H9 (cell line): ENCODE measurements around the gene FAM53A. TPM values are rescaled to one million over a fixed set of nuclear protein-coding genes. Genes with fewer than 3 reads are reported as not detected.

ENCODE experiments used
- DNase-seq: peaks from one replicate; pipeline ENCODE4 v3.0.0-alpha.2; 2017
- H2AFZ ChIP-seq: one replicate; pipeline ENCODE4 v1.6.1; 2013; ENCODE audit warnings: mild to moderate bottlenecking, low read length, control low read depth, moderate library complexity
- H2AK5ac ChIP-seq: 2 replicates; pipeline ENCODE4 v1.6.1; 2013; ENCODE audit warnings: low read length, control low read depth, mixed read lengths; ENCODE audit not compliant: insufficient read length
- H2BK120ac ChIP-seq: one replicate; pipeline ENCODE4 v1.6.1; 2013; ENCODE audit warnings: low read depth, mild to moderate bottlenecking, low read length, control low read depth, inconsistent platforms; ENCODE audit not compliant: poor library complexity, severe bottlenecking
- H2BK12ac ChIP-seq: 2 replicates; pipeline ENCODE4 v1.6.1; 2013; ENCODE audit warnings: low read length, control low read depth, mixed read lengths, low read depth; ENCODE audit not compliant: insufficient read length
- H2BK15ac ChIP-seq: 2 replicates; pipeline ENCODE4 v1.6.1; 2013; ENCODE audit warnings: low read depth, low read length, control low read depth
- H2BK20ac ChIP-seq: one replicate; pipeline ENCODE4 v1.6.1; 2013; ENCODE audit warnings: low read depth, mild to moderate bottlenecking, low read length, control low read depth, inconsistent platforms; ENCODE audit not compliant: poor library complexity, severe bottlenecking
- H2BK5ac ChIP-seq: 2 replicates; pipeline ENCODE4 v1.6.1; 2013; ENCODE audit warnings: low read length, control low read depth, mixed read lengths; ENCODE audit not compliant: insufficient read length
- H3K14ac ChIP-seq: 2 replicates; pipeline ENCODE4 v1.6.1; 2013; ENCODE audit warnings: low read length, control low read depth; ENCODE audit not compliant: insufficient read depth
- H3K18ac ChIP-seq: 2 replicates; pipeline ENCODE4 v1.6.1; 2013; ENCODE audit warnings: low read depth, mild to moderate bottlenecking, mixed read lengths, low read length, control low read depth; ENCODE audit not compliant: insufficient read length
- H3K23ac ChIP-seq: 2 replicates; pipeline ENCODE4 v1.6.1; 2013; ENCODE audit warnings: low read length, control low read depth, mixed read lengths, low read depth; ENCODE audit not compliant: insufficient read length
- H3K23me2 ChIP-seq: 2 replicates; pipeline ENCODE4 v1.6.1; 2013; ENCODE audit warnings: low read depth, mild to moderate bottlenecking, mixed read lengths, low read length, control low read depth; ENCODE audit not compliant: insufficient read length, poor library complexity, severe bottlenecking
- H3K27ac ChIP-seq: 2 replicates; pipeline ENCODE4 v1.5.1; 2013; ENCODE audit warnings: low read length, control low read depth, mixed read lengths, low read depth; ENCODE audit not compliant: insufficient read length
- H3K27me3 ChIP-seq: 2 replicates; pipeline ENCODE4 v1.6.1; 2013; ENCODE audit warnings: low read length, control low read depth, inconsistent platforms; ENCODE audit not compliant: insufficient read depth
- H3K4ac ChIP-seq: 2 replicates; pipeline ENCODE4 v1.6.1; 2013; ENCODE audit warnings: low read depth, mild to moderate bottlenecking, control low read depth, inconsistent platforms, low read length, moderate library complexity
- H3K4me1 ChIP-seq: 2 replicates; pipeline ENCODE4 v1.6.1; 2013; ENCODE audit warnings: low read length, control low read depth, inconsistent platforms; ENCODE audit not compliant: insufficient read depth
- H3K4me2 ChIP-seq: 2 replicates; pipeline ENCODE4 v1.6.1; 2013; ENCODE audit warnings: low read length, control low read depth, mixed read lengths; ENCODE audit not compliant: insufficient read length, insufficient read depth
- H3K56ac ChIP-seq: 2 replicates; pipeline ENCODE4 v1.6.1; 2013; ENCODE audit warnings: low read depth, mild to moderate bottlenecking, mixed read lengths, low read length, control low read depth; ENCODE audit not compliant: insufficient read length
- H3K79me1 ChIP-seq: 2 replicates; pipeline ENCODE4 v1.6.1; 2013; ENCODE audit warnings: low read depth, mild to moderate bottlenecking, moderate library complexity, low read length, control low read depth, inconsistent platforms; ENCODE audit not compliant: insufficient read depth, poor library complexity, severe bottlenecking
- H3K79me2 ChIP-seq: 2 replicates; pipeline ENCODE4 v1.6.1; 2013; ENCODE audit warnings: low read length, control low read depth, inconsistent platforms; ENCODE audit not compliant: insufficient read depth
- H3K9ac ChIP-seq: 2 replicates; pipeline ENCODE4 v1.6.1; 2013; ENCODE audit warnings: low read length, control low read depth, mixed read lengths; ENCODE audit not compliant: insufficient read length; ENCODE audit errors: extremely low read depth
- H3K9me3 ChIP-seq: one replicate; pipeline ENCODE4 v1.6.1; 2013; ENCODE audit warnings: low read depth, low read length, inconsistent platforms; ENCODE audit not compliant: control insufficient read depth
- H3T11ph ChIP-seq: one replicate; pipeline ENCODE4 v1.6.1; 2013; ENCODE audit warnings: mild to moderate bottlenecking, low read length, control low read depth, inconsistent platforms
- H4K20me1 ChIP-seq: one replicate; pipeline ENCODE4 v1.6.1; 2013; ENCODE audit not compliant: control insufficient read depth, insufficient read length, insufficient read depth
- H4K5ac ChIP-seq: 2 replicates; pipeline ENCODE4 v1.6.1; 2013; ENCODE audit warnings: low read depth, mild to moderate bottlenecking, mixed read lengths, low read length, control low read depth; ENCODE audit not compliant: insufficient read length
- H4K8ac ChIP-seq: replicated peaks from 2 replicates; pipeline ENCODE4 v1.6.1; 2013; ENCODE audit warnings: low read length, control low read depth, mixed read lengths, low read depth; ENCODE audit not compliant: insufficient read length
- H4K91ac ChIP-seq: 2 replicates; pipeline ENCODE4 v1.6.1; 2013; ENCODE audit warnings: low read depth, mild to moderate bottlenecking, moderate library complexity, mixed read lengths, low read length, control low read depth; ENCODE audit not compliant: insufficient read length
- H3K27ac Mint-ChIP-seq, 3 experiments: 2 replicates in 2 of 3; 3 replicates in 1 of 3; pipeline ENCODE4 v1.8.0; 2020 to 2021; ENCODE audit warnings: mixed read lengths in 3 of 3, mild to moderate bottlenecking in 1 of 3, moderate library complexity in 1 of 3
- H3K27me3 Mint-ChIP-seq: 2 replicates; pipeline ENCODE4 v1.8.0; 2021; ENCODE audit warnings: low read depth, mild to moderate bottlenecking, moderate library complexity, mixed read lengths
- H3K36me3 Mint-ChIP-seq, 3 experiments: 2 replicates in 2 of 3; 3 replicates in 1 of 3; pipeline ENCODE4 v1.8.0; 2020 to 2021; ENCODE audit warnings: low read depth in 3 of 3, mixed read lengths in 3 of 3; ENCODE audit not compliant: insufficient read depth in 1 of 3
- H3K4me1 Mint-ChIP-seq, 2 experiments: 2 replicates each; pipeline ENCODE4 v1.8.0; 2020; ENCODE audit warnings: mixed read lengths in 2 of 2
- H3K4me3 Mint-ChIP-seq, 2 experiments: 2 replicates in 1 of 2; 3 replicates in 1 of 2; pipeline ENCODE4 v1.8.0; 2020 to 2021; ENCODE audit warnings: mild to moderate bottlenecking in 2 of 2, mixed read lengths in 2 of 2, moderate library complexity in 1 of 2
- H3K9me3 Mint-ChIP-seq, 2 experiments: 2 replicates in 1 of 2; 3 replicates in 1 of 2; pipeline ENCODE4 v1.8.0; 2020; ENCODE audit warnings: mild to moderate bottlenecking in 2 of 2, mixed read lengths in 2 of 2, moderate library complexity in 1 of 2
- WGBS: extraction: QIAGEN DNeasy Blood & Tissue Kit; methylation state at CpG from one replicate; pipeline ENCODE4 v1.1.7; 2013; ENCODE audit warnings: missing lambda C conversion rate, low lambda C conversion rate, mixed read lengths; ENCODE audit not compliant: insufficient read length; ENCODE audit errors: extremely low coverage; 5-methylcytosine and 5-hydroxymethylcytosine counted together
- total RNA-seq: library from RNA; stranded (reverse); gene quantifications from 2 replicates; pipeline ENCODE4 v1.2.1, GENCODE V29; 2021
- TF ChIP-seq, protein P1 (sequence below): fragments of 200-600 bp; sonication (generic); conservative IDR thresholded peaks from 3 replicates; pipeline ENCODE4 v1.8.0; 2021; ENCODE audit warnings: antibody characterized with exemption, mild to moderate bottlenecking

FAM53A gene
- total RNA-seq, 1 experiment from 2014 or later = 2.4 TPM

DNA sequence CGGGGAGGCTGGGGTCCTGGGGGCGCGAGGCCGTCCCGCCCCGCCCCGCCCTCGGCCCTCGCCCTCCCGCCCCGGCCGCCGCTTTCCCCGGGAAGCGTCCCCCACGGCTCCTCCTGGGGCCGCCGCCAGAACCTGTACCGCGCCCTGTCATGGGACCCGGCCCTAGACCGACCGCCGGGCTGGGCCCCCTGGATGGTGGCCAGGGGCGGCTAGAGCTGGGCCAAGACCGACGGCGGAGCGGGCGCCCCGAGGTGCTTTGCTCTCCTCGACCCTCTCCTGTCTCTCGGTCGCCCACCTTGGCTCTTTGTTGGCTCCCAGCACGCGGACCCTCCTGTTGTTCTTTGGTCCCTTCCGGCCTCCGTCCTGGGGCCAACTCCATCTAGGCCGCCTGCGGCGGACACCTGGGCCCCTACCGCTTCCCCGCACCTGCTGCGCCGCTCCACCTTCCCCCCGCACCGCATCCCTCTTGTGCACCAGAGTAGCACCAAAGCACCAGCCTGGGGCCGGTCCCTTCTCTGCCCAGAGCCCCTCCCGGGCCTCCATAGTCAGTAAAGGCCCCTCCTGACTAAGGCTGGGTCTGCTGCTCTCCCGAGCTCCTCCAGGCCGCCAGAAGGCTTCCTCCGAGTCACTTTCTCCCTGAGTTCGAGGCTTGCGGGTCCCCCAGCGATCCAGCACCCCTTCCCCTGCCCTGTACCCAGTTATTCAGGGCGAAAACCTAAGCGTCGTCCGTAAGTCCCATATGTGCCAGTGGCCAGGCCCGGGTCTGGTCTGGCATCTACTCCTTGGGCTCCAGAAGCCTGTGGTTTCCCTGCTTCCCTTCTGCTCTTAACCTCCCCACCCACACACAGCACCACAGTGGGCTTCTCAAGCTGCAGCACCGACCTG is 37.8 kb upstream of the FAM53A start:
- WGBS = no CpG with 5 or more reads among the region's 61 CpGs
- H3K27ac Mint-ChIP-seq = peak overlapping the region; percentile 86 to 96 (median 96); a peak in 6 of 7 replicates

More for the DNA sequence above, 37.8 kb upstream of the FAM53A start:
- no peak overlapping the region for H2BK15ac ChIP-seq
- no peaks in the 10 kb centered on the region for H4K20me1 ChIP-seq
- Mint-ChIP-seq H3K9me3 (no peaks in the 10 kb centered on the region), H3K4me3 (peak overlapping the region; percentile 96 to 99), H3K27me3 (no peaks in the 10 kb centered on the region; the same call in 1 of the 2 replicates), H3K36me3 (peaks cover 33 to 59% (median 50%) of the 10 kb centered on the region in 3 experiments), H3K4me1 (peaks cover 25 to 33% of the 10 kb centered on the region in 2 experiments)
- H3K27me3 ChIP-seq = no peaks in the 10 kb centered on the region
- H3K23me2 ChIP-seq = peaks cover 18% of the 10 kb centered on the region
- no peaks in the 10 kb centered on the region for H3K4me1 ChIP-seq
- TF ChIP-seq, protein P1, sequence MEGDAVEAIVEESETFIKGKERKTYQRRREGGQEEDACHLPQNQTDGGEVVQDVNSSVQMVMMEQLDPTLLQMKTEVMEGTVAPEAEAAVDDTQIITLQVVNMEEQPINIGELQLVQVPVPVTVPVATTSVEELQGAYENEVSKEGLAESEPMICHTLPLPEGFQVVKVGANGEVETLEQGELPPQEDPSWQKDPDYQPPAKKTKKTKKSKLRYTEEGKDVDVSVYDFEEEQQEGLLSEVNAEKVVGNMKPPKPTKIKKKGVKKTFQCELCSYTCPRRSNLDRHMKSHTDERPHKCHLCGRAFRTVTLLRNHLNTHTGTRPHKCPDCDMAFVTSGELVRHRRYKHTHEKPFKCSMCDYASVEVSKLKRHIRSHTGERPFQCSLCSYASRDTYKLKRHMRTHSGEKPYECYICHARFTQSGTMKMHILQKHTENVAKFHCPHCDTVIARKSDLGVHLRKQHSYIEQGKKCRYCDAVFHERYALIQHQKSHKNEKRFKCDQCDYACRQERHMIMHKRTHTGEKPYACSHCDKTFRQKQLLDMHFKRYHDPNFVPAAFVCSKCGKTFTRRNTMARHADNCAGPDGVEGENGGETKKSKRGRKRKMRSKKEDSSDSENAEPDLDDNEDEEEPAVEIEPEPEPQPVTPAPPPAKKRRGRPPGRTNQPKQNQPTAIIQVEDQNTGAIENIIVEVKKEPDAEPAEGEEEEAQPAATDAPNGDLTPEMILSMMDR = no peak
- H3K23ac ChIP-seq = no peak overlapping the region
- H3K18ac ChIP-seq = peak overlapping the region; percentile 33
- no peak overlapping the region for H3K4ac ChIP-seq
- H3K14ac ChIP-seq = peak overlapping the region; percentile 25; the same call in 1 of the 2 replicates
- no peak overlapping the region for H3T11ph ChIP-seq
- H2BK120ac ChIP-seq = no peak overlapping the region
- H4K5ac ChIP-seq = no peak overlapping the region
- no peak overlapping the region for H2AFZ ChIP-seq
- peak overlapping the region; percentile 71 for H3K9ac ChIP-seq
- H2BK5ac ChIP-seq = no peak overlapping the region
- no peak overlapping the region for H2BK20ac ChIP-seq
- H4K91ac ChIP-seq = no peak overlapping the region
- no peak overlapping the region for H2BK12ac ChIP-seq
- H2AK5ac ChIP-seq = no peak overlapping the region
- H4K8ac ChIP-seq = no peak overlapping the region
- H3K56ac ChIP-seq = no peak overlapping the region
- H3K79me2 ChIP-seq = peaks cover 20% of the 10 kb centered on the region; the same call in 1 of the 2 replicates
- H3K4me2 ChIP-seq = peak overlapping the region; percentile 76
- peaks cover 18% of the 10 kb centered on the region for H3K79me1 ChIP-seq
- H3K27ac ChIP-seq = no peak overlapping the region
- DNase-seq = peak; percentile 27
- H3K9me3 ChIP-seq = no peaks in the 10 kb centered on the region
